GM18873 (cell line): ENCODE results near the gene MYBBP1A.

Source experiments
- ATAC-seq: cut with Tn5 transposase; IDR thresholded peaks from one replicate; pipeline ENCODE4 v1.9.1; 2021; ENCODE audit warnings: mild to moderate bottlenecking, moderate library complexity, moderate number of reproducible peaks; ENCODE audit not compliant: unreplicated experiment, low FRiP score

Gene MYBBP1A

GRCh38 chr17:4525691-4526397 lies 29.3 kb downstream of the MYBBP1A start:
- ATAC-seq, result no peak

- ATAC-seq, result no peak
Observed at GRCh38 chr17:4523946-4524345, 31.2 kb downstream of the MYBBP1A start.

- ATAC-seq, result no peak
Observed at GRCh38 chr17:4522661-4523060, 32.5 kb downstream of the MYBBP1A start.

GRCh38 chr17:4520894-4521600 lies 34.1 kb downstream of the MYBBP1A start:
- ATAC-seq, result no peak

GRCh38 chr17:4520060-4520893 lies 34.9 kb downstream of the MYBBP1A start:
- no peak for ATAC-seq

- ATAC-seq, result no peak
Observed at GRCh38 chr17:4519361-4519788, 35.8 kb downstream of the MYBBP1A start.

- ATAC-seq, result no peak
Observed at GRCh38 chr17:4518901-4519300, 36.3 kb downstream of the MYBBP1A start.

GRCh38 chr17:4516735-4517134 lies 38.4 kb downstream of the MYBBP1A start:
- ATAC-seq, result no peak

GRCh38 chr17:4515501-4515900 lies 39.7 kb downstream of the MYBBP1A start:
- ATAC-seq, result no peak

GRCh38 chr17:4514779-4515178 lies 40.4 kb downstream of the MYBBP1A start:
- no peak for ATAC-seq

- ATAC-seq, result no peak
Observed at GRCh38 chr17:4514206-4514605, 41.0 kb downstream of the MYBBP1A start.

GRCh38 chr17:4513113-4514032 lies 41.8 kb downstream of the MYBBP1A start:
- ATAC-seq, result no peak

GRCh38 chr17:4512156-4513112 lies 42.8 kb downstream of the MYBBP1A start:
- no peak for ATAC-seq

GRCh38 chr17:4511199-4511932 lies 43.8 kb downstream of the MYBBP1A start:
- ATAC-seq, result no peak

- ATAC-seq, result no peak
Observed at GRCh38 chr17:4510618-4510941, 44.6 kb downstream of the MYBBP1A start.

- no peak for ATAC-seq
Observed at GRCh38 chr17:4509923-4510617, 45.1 kb downstream of the MYBBP1A start.

GRCh38 chr17:4509401-4509800 lies 45.8 kb downstream of the MYBBP1A start:
- ATAC-seq, result no peak

GRCh38 chr17:4508207-4508606 lies 47.0 kb downstream of the MYBBP1A start:
- ATAC-seq, result no peak
